Islet of Langerhans (tissue), 1 donor: ENCODE data around the gene GRIK4.
"Not testable (repeated sequence)": the region's sequence is repeated elsewhere in the genome, so short reads cannot be mapped to it uniquely, and the experiment has no call there.

ENCODE experiments used
- FAIRE-seq: peaks from one replicate; lab custom pipeline; 2011; peaks lifted over from hg19 to GRCh38; lab: Jason Lieb, UNC

Gene GRIK4

DNA sequence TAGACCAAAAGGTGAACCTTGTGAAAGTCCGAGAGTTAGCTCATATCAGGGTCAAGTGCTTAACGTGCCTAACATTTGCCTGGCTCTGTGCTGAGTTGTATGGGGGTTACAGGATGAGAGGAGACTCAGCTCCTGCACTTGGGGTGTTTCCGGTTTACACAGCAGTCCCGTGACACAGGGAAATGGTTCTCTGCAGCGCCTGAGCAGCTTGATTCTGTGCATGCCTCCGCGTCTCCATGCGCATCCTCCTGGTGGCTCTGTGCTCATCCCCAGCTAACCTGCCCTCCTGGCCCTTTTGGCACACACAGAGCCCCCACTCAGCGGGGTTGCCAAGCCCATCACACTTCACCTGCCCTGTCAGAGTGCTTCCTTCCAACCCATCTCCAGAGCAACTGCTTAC lies 274.0 kb downstream of the GRIK4 start:
- FAIRE-seq = no peak

DNA sequence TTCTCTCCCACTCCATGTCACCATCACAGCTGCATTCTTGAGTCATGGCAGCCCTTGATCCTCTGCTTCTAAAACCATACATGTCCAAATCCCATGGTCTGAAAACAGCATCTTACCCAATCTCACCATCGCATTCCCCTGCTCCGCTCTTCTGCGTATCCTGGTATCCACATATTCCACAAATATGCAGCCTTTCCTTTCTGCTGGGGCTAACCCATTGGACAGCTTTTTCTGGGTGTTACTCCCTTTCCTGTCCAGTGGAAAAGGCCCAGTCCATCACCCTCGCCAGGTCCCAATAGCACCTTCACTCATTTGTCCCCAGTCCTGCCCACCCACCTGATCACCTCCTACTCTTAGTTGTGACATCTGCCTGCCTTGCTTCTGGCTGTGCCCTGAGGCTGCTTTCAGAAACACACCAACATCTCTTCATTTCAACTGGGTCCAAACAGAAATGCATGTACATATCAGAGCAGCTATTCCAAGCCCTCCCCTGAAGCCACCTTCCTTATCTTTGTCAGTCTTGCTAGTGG lies 274.7 kb downstream of the GRIK4 start:
- no peak for FAIRE-seq

DNA sequence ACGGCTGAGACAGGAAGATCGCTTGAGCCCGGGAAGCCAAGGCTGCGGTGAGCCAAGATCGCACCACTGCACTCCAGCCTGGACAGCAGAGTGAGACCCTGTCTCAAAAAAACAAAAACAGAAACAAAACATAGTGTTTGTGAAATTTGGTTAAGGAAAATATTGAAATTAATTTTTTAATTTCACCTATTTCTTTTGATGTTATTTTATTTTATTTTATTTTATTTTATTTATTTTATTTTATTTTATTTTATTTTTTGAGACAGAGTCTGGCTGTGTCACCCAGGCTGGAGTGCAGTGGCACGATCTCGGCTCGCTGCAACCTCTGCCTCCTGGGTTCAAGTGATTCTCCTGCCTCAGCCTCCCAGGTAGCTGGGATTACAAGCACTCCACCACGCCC lies 275.7 kb downstream of the GRIK4 start:
- not testable (repeated sequence) for FAIRE-seq

DNA sequence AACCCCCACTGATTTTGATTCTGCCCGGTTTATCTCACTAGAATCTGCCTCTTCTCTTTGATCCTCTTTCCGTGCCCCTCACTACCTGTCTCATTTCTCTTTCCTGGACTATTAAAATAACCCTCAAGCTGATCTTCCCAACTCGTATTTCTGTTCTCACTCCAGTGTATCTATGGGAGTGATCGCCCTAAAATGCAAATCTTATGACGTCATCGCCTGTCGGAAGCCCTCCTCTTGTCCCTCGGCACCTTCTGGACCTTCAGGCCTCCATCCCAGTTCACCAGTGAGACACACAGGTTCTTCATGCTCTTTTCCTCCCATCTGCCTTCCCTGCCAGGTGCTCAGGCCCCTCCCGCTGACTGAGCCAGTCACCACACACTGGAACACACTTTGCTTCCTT lies 277.8 kb downstream of the GRIK4 start:
- no peak for FAIRE-seq

DNA sequence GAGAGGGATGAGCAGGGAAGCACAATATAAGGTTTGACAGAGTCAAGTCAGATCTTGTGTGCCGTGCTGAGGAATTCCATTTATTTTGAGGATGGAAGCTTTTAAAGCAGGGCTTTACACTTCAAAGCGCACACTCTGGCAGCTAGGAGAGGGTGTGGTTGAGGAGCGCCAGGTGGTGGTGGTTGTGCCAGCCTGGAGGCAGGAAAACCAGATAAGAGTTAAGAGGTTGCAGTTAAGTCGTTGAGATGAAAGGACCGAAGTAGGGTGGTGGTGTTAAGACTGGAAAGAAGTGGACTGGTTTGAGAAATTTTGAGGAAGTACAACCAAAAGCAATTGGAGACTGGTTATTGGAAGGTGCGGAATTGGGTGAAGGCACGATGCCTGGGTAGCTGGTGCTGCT lies 280.8 kb downstream of the GRIK4 start:
- no peak for FAIRE-seq

DNA sequence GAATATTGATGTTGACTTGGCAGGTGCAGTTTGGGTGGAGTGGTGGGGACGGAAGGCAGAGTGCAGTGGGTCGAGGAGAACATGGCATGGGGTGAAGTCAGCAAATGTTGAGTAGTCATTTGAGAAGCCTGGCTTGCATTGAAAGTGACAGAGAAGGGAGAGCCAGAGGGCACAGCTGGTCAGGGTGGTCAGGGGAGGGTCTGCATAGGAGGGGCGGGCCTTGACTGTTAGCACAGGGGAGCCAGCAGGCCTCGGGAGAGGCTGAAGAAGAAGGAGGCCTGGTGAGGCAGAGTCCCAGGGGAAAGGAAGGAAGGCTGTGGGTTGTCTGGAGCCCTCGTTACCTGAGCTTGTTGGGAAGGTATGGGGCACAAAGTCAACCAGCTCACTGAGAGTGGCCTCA lies 281.6 kb downstream of the GRIK4 start:
- FAIRE-seq = no peak

DNA sequence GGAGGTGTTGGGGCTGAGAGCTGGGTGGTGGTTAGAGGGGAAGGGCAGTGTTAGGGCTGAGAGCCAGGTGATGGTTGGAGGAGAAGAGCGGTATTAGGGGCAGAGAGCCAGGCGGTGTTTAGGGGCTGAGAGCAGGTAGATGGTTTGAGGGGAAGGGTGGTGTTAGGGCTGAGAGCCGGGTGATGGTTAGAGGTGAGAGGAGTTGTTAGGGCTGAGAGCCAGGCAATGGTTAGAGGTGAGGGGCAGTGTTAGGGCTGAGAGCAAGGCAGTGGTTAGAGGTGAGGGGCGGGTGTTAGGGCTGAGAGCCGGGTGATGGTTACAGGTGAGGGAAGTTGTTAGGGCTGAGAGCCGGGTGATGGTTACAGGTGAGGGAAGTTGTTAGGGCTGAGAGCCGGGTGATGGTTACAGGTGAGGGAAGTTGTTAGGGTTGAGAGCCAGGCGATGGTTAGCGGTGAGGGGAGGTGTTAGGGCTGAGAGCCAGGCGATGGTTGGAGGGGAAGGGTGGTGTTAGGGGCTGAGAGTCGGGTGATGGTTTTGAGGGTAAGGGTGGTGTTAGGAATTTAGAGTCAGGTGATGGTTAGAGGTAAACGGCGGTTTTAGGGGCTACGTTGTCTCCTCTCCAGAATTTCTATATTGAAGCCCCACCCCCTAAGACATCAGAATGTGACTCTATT lies 282.4 kb downstream of the GRIK4 start:
- no peak for FAIRE-seq

DNA sequence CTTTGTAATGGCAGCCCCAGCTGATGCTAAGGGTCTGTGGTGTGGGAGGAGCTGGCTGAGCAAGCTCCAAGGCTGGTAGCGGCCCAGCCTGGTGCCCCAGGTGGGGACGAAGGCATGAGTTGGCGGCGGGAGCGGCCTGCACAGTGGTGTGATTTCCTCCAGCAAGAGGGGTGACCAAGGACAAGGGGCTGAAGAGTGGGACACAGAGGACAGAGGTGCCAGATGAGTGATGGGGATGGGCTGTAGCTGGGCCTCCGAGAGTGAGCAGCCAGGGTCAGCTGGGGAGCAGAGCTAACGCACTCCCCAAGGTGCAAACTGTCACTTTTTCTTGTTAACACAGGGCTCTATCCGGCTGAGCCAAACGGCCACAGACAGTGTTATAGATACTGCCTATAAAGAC lies 283.2 kb downstream of the GRIK4 start:
- no peak for FAIRE-seq

DNA sequence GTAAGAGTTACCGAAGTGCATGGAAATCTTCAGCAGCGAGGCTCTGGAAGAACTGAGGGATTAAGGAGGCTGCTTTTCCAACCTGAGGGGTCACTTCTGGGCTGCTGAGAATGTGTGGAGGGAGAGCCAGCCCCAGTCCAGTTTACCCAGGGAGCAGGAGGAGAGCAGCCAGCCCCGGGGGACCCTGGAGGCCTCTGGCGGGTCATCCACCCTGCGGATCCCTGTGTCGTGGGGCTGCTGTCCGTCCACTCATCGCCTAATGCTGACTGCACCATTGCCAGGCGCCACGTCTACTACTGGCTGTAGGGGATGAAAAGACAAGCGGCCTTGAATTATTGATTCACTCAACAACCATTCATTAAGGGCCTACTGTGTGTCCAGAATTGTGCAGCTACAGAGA lies 283.6 kb downstream of the GRIK4 start:
- no peak for FAIRE-seq

DNA sequence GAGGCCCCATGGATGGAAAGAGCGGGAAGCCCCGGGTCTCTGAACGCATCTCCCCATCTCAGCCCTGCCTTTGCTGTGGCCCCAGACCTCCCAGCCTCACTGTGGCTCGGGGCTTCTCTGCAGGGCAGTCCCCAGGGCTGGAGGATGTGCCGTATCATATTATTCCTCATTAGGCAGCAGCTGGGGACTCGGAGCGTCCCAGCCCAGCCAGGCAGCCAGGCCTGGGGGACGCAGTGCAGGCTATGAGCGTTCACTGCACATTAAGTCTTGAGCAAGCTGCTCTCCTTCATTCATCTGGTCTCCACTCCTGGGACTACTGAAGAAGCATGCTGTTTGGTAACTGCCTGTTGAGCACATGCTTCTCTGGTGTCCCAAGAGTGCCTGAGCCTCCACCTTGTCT lies 285.6 kb downstream of the GRIK4 start:
- FAIRE-seq = no peak

DNA sequence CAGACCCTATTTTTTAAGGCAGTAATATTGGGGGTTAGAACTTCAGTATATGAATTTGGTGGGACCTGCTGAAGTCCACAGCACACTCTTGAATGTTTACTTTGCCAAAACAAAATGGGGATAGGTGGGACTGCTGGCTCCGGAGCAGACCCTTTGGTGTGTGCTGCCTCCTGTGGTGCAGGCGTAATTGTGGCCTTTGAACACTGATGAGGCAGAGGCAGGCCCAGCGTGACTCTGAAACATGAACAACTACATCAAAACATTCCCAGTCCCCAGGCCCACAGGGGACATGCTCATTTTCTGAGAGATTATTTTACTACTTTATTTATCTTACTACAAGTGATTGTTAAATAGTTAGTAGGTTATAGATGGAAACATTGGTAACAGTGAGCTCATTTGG lies 287.3 kb downstream of the GRIK4 start:
- no peak for FAIRE-seq

DNA sequence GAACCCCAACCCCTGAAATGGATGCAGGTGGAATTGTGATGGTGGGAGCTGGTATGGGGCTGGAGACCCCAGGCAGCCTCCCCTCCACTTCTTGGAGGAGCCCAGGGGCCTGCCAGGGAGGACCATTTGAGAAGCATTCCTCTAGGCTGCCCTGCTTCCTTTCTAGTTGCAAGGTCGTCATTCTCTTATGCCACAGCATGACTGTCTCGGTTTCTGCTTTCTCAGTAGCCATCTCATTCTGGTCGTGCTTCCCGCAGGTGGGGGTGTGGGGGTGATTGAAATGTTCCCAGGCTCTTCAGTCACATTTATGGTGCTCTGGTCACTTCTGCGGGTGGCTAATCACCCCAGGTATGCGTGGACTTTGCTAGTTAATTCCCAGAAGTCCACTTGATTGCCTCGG lies 288.7 kb downstream of the GRIK4 start:
- no peak for FAIRE-seq

DNA sequence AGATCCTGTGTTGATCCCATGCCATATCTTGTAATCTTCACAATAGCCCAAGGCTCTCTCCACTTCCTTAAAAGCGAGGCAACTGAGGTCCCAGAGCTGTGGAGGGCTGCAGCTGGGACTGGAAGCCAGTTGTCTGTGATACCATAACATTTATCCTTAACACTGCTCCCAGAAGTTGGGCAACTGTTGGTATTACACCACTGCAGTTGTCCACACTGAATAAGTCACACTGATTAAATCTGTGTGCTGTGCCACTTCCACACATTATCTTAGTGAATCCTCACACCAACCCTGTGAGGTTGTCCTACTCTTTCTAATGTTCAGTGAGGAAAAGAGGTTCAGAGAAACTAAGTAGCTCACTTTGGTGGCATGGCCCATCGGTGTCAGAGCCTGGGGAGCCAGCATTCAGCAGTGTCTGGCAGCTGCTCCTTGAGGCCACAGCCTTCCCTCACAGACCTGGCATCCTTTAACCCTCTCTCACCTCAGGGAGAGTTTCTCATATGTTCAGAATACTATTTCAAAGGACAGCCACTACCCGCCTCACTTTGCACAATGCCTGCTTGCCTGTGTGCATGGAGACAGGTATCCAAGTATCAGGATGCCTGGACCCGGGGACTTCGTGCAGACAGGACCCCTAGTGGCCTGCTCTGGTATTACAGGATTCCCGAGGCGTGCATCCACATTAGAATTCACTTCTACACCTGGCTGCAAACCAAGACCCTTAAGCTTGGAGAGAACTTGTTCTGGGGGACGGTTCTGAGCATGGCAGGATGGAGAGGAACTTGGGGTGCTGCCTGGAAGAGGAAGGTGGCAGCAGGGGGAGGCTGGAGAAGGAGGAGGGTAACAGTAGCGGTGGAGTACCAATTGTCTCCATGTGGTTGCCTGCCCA lies 290.5 kb downstream of the GRIK4 start:
- no peak for FAIRE-seq

DNA sequence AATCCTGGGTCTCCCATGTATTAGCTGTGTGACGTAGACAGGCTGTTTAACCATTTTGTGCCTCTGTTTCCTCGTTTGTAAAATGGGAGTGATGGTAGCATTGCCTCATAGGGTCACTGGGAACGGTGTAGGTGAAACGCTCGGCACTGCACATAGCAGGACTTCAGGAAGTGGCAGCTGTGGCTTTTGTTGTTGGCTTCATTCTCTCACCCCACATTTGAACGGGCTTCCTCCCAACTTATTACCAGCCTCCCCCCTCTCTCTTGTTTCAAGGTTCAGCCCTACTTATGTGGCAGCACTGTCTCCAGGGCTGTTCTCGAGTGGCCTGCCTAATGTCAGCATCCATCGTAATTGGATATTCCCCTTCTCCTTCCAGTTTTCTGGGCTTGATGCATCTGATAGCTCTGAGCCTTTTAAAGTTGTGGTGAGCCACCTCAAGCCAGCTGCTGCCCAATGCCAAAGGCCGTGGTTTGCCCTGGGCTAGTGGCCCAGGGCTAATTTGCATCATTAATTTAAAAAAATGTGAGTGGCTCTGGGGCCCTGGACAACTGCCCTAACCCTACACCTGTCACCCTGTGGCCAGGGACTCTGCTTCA lies 294.5 kb downstream of the GRIK4 start:
- FAIRE-seq = no peak

DNA sequence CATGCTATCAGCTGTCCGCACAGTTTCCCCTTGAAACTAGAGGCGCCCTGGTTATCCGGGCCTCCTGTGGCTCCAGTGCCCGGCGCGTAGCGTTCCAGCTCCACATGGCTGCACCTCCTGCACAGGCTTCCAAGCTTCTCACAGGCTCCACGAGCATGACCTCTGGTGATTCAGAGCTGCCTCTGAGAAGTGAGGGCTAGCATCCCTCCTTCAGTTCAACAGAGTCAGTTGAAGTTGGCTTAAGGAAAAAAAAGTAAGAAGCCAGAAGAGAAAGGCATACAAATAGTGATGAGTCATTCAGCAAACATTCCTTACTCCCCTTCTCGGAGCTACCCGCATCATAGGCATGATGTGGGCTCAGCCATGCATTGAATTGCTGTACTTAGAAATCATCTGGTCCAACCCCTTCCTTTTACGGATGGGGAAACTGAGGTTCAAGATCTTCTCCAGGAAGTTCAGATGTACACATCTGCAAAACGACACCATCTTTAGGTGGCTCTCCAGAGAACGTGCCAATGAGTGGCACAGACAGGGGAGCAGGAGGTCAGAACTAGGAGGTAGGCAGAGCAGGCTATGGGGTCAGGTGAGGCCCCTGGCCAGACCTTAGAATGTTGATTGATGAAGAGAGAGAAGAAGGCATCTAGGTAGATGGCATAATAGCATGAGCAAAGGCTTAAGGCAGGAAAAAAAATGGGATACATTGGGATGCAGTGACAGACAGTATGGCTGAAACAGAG lies 296.0 kb downstream of the GRIK4 start:
- no peak for FAIRE-seq

DNA sequence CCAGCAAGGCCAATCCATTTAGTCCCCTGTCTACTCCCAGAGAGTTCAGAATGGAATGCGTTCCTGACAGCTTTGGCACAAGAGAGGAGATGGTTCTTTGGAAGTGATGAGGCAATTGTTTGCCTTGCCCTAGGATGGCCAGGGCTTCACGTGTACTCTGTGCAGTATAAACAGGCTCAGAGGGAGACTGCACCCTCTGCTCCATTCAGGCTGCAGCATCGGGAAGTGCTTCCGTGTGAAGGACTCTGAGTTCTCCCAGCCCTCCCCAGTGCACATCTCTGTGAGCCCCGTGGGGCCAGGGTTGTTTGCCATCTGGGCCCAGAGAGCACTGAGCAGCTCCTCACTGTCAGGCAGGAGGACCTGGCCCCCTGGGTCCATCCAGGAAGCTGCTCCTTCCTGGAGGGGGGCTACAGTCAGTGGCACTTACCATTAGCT lies 297.1 kb downstream of the GRIK4 start:
- FAIRE-seq = no peak

DNA sequence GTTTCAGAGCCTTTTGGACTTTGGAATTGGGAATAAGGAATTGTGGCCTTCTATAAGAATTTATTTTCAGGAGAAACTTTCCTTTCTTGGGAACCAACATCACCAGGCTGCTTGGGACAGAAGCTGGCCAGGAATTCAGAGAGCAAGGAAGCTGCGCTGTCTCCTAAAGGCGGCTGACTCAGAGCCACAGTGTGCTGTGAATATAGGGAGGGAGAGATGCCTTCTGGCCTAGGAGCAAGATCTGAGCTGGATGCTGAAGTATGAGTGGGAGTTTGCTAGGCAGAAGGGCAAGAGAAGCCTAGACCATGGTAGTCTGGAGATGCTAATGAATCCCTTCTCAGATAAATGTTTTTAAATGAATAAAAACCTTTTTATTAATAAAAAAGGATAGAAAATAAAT lies 298.7 kb downstream of the GRIK4 start:
- FAIRE-seq = no peak

DNA sequence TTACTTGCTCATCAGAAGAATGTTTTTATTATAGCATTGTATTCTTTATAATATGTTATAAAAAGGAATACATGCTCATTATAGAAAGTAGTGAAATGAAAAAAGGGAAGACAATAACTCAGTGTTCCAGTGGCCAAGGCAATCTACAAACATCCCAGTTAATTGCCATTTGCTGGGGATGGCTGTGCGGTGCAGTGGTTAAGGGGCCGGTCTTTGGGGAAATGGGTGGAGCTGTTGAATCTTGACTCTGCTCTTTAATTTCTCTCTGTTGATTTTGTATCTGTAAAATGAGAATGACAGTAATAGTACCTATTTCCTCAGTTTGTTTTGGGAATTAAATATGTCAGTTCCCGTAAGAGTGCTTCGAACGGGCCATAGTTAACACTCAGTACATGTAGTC lies 299.7 kb downstream of the GRIK4 start:
- no peak for FAIRE-seq

DNA sequence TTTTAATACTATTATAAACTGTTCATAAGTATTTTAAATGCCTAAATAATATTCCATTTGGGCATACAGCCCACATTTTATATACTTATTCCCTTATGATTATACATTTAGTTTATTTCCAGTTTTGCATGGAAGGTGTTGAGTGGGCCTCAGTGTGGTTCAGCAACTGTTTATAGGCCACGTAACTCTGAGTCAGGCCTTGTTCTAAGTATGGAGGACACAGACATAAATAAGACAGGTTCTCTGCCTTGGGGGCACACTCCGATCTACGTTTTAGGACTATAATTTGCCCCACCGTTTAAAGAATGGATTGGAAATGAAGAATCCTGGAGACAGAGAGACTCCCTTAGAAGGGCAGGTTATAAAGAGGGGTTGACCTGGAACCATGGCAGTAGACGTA lies 300.2 kb downstream of the GRIK4 start:
- FAIRE-seq = no peak

DNA sequence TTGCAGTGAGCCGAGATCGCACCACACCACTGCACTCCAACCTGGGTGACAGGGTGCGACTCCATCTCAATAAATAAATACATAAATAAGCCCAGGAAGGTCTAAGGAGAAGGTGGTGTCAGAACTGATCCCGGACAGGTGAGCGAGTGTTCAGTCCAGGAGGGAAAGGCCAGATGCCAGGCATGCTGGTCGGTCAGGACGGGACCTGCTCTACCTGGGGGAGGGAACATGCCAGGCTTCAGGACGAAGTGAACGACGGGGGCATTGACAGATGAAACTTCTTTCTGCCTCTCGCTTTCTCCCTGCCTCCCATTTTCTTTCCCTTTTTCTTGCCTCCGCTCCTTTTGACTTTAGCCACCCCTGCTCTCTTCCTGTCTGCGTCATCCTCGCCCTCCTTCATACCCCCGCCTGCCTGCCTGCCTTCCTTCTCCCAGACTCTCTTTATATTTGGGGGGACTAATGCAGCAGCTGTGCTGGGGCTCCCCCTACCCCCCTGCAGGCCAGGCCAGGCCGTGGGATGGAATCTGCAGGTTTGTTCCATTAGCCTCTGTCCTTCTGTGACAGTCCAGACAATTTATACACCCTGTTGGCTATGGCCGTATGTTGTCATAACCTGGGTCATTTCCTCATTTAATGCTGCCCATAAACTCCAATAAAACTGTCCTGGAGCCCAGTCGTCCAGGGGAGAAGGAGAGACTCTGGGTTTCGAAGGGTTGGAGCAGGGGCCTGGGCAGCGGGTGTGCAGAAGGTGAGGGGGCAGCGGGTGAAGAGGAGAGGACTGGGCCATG lies 303.2 kb downstream of the GRIK4 start:
- no peak for FAIRE-seq

DNA sequence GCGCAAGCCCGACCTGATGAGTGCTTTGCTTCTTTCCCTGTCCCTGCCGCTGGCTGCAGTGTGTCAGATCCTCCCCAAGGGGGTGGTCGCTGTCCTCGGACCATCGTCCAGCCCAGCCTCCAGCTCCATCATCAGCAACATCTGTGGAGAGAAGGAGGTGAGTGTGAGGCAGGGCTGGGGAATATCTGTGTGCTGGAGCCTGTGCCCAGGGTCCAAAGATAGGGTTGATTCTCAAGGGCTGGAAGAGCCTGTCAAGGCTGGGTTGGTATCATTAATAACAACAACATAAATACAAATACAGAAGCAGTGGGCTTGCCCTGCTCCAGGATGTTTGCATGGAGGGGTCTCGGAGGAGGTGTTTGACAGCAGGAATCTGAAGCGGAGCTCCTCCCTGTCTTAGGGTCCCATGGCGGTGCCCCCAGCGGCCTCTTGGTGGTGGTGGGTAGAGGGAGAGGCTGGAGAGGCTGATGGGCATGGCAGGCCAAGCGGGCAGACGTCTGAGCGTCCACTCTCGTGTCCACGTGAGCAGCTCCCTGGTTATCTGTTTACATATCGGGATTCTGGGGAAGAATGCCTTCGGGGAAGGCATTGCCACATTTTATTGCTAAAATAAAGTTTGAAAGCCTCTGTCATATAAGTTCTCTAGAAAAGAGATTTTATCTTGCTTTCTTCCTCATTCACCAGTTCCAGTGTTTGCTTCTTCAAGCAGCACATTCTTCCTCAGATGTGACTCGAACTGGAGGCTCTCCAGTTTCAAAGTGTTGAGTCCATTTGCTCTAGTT lies 304.0 kb downstream of the GRIK4 start:
- no peak for FAIRE-seq
